ENCODE results near the gene LRRTM4. TPM values are rescaled to one million over a fixed set of nuclear protein-coding genes. Genes with fewer than 3 reads are reported as not detected.

LRRTM4 gene
- polyA plus RNA-seq (2012; ENCODE audit: insufficient read length, low read depth): 11.2 TPM

- TF ChIP-seq POLR2AphosphoS5 (IDR thresholded peaks at IDR 0.05; ENCODE audit: low read depth, low read length) (peak; percentile 63; the same call in 1 of the 2 replicates), FOXP2 (optimal IDR thresholded peaks at IDR 0.05; ENCODE audit: borderline replicate concordance, extremely low read depth, extremely low read length, insufficient read depth) (no peak), SIN3A (IDR thresholded peaks at IDR 0.05; ENCODE audit: borderline replicate concordance, insufficient read depth, low read length) (no peak), TAF1 (IDR thresholded peaks at IDR 0.05; ENCODE audit: borderline replicate concordance, insufficient read depth, low read length) (0 out of 2 replicates have a peak, but pooled peaks have one; percentile 45)
- TF ChIP-seq, protein P1, sequence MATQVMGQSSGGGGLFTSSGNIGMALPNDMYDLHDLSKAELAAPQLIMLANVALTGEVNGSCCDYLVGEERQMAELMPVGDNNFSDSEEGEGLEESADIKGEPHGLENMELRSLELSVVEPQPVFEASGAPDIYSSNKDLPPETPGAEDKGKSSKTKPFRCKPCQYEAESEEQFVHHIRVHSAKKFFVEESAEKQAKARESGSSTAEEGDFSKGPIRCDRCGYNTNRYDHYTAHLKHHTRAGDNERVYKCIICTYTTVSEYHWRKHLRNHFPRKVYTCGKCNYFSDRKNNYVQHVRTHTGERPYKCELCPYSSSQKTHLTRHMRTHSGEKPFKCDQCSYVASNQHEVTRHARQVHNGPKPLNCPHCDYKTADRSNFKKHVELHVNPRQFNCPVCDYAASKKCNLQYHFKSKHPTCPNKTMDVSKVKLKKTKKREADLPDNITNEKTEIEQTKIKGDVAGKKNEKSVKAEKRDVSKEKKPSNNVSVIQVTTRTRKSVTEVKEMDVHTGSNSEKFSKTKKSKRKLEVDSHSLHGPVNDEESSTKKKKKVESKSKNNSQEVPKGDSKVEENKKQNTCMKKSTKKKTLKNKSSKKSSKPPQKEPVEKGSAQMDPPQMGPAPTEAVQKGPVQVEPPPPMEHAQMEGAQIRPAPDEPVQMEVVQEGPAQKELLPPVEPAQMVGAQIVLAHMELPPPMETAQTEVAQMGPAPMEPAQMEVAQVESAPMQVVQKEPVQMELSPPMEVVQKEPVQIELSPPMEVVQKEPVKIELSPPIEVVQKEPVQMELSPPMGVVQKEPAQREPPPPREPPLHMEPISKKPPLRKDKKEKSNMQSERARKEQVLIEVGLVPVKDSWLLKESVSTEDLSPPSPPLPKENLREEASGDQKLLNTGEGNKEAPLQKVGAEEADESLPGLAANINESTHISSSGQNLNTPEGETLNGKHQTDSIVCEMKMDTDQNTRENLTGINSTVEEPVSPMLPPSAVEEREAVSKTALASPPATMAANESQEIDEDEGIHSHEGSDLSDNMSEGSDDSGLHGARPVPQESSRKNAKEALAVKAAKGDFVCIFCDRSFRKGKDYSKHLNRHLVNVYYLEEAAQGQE (IDR thresholded peaks at IDR 0.05; ENCODE audit: insufficient read depth in 1 of 2, low read depth in 2 of 2, low read length in 2 of 2): no peak
These were observed at the start of gene LRRTM4 for GRCh38 chr2:77521931-77522470. TSS of gene LRRTM4 (minus strand) at chr2:77522376.

- TF ChIP-seq, protein P1 (IDR thresholded peaks at IDR 0.05; ENCODE audit: insufficient read depth in 1 of 2, low read depth in 2 of 2, low read length in 2 of 2): no peak
- TF ChIP-seq SIN3A (IDR thresholded peaks at IDR 0.05; ENCODE audit: borderline replicate concordance, insufficient read depth, low read length): no peak
- no peak for TF ChIP-seq POLR2AphosphoS5 (IDR thresholded peaks at IDR 0.05; ENCODE audit: low read depth, low read length)
- no peak for TF ChIP-seq FOXP2 (optimal IDR thresholded peaks at IDR 0.05; ENCODE audit: borderline replicate concordance, extremely low read depth, extremely low read length, insufficient read depth)
- no peak for TF ChIP-seq TAF1 (IDR thresholded peaks at IDR 0.05; ENCODE audit: borderline replicate concordance, insufficient read depth, low read length)
These were observed 49.4 kb upstream of the LRRTM4 start for GRCh38 chr2:77571545-77571944.

DNA sequence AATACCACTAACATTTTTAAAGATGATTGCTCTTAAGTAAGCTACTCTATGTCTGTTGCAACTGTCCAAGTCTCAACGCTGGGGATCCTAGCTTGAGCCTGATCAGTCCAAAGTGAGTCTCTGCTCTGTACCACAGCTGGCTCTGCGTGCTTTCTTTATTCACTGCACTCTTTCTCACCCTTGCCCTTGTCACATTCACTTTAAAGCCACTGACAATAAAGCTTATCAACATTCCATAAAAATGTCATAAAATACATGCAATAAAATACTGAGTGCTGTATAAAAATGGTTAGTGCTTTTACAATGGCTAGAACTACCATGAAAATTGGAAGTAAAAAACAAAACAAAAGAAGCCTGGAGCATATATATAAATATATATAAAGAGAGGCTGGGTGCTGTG lies 45.5 kb upstream of the LRRTM4 start:
- TF ChIP-seq POLR2AphosphoS5 (IDR thresholded peaks at IDR 0.05; ENCODE audit: low read depth, low read length) (no peak), SIN3A (IDR thresholded peaks at IDR 0.05; ENCODE audit: borderline replicate concordance, insufficient read depth, low read length) (no peak), TAF1 (IDR thresholded peaks at IDR 0.05; ENCODE audit: borderline replicate concordance, insufficient read depth, low read length) (no peak), FOXP2 (optimal IDR thresholded peaks at IDR 0.05; ENCODE audit: borderline replicate concordance, extremely low read depth, extremely low read length, insufficient read depth) (no peak)
- TF ChIP-seq, protein P1 (IDR thresholded peaks at IDR 0.05; ENCODE audit: insufficient read depth in 1 of 2, low read depth in 2 of 2, low read length in 2 of 2): no peak

- TF ChIP-seq TAF1 (IDR thresholded peaks at IDR 0.05; ENCODE audit: borderline replicate concordance, insufficient read depth, low read length) (no peak), POLR2AphosphoS5 (IDR thresholded peaks at IDR 0.05; ENCODE audit: low read depth, low read length) (no peak), FOXP2 (optimal IDR thresholded peaks at IDR 0.05; ENCODE audit: borderline replicate concordance, extremely low read depth, extremely low read length, insufficient read depth) (no peak), SIN3A (IDR thresholded peaks at IDR 0.05; ENCODE audit: borderline replicate concordance, insufficient read depth, low read length) (no peak)
- TF ChIP-seq, protein P1 (IDR thresholded peaks at IDR 0.05; ENCODE audit: insufficient read depth in 1 of 2, low read depth in 2 of 2, low read length in 2 of 2): no peak
These were observed 44.4 kb upstream of the LRRTM4 start for GRCh38 chr2:77566582-77566981.
